Fibroblast of lung (primary cell): ENCODE measurements around the gene FSIP1.
A peak's percentile ranks its signal among the peaks of the same experiment; 100 is the strongest.

Source experiments
- CTCF ChIP-seq, 2 donors: IDR thresholded peaks in 1 of 2; conservative IDR thresholded peaks in 1 of 2; 1 replicate in 1 of 2; 2 replicates in 1 of 2; pipeline ENCODE4 v1.5.1; 2011 to 2012; ENCODE audit warnings: low read length in 2 of 2, control low read depth in 1 of 2, inconsistent platforms in 1 of 2, low read depth in 1 of 2, mild to moderate bottlenecking in 1 of 2
- EZH2 ChIP-seq: IDR thresholded peaks from 2 replicates; pipeline ENCODE4 v1.5.1; 2012; ENCODE audit warnings: low read length, control low read depth, mild to moderate bottlenecking; ENCODE audit errors: missing control alignments

- TF ChIP-seq CTCF (conservative IDR thresholded peaks at IDR 0.05 in 1 of 2, IDR thresholded peaks at IDR 0.05 in 1 of 2; ENCODE audit: low read depth in 1 of 2, low read length in 2 of 2) (peak; percentile 45 to 51), EZH2 (no peak)
Observed at GRCh38 chr15:39583596-39584265, 198.9 kb downstream of the FSIP1 start.
